Measurements from ENCODE around the gene USP30. TPM values are rescaled to one million over a fixed set of nuclear protein-coding genes. Genes with fewer than 3 reads are reported as not detected.

USP30 gene
- total RNA-seq, 2 donors from 2014 or later: 25.1 to 27.7 TPM

GRCh38 chr12:109085590-109085989, 33.2 kb downstream of the USP30 start:
- intact Hi-C loops (cut with DNase I): no loop called here
- TF ChIP-seq, protein P1, sequence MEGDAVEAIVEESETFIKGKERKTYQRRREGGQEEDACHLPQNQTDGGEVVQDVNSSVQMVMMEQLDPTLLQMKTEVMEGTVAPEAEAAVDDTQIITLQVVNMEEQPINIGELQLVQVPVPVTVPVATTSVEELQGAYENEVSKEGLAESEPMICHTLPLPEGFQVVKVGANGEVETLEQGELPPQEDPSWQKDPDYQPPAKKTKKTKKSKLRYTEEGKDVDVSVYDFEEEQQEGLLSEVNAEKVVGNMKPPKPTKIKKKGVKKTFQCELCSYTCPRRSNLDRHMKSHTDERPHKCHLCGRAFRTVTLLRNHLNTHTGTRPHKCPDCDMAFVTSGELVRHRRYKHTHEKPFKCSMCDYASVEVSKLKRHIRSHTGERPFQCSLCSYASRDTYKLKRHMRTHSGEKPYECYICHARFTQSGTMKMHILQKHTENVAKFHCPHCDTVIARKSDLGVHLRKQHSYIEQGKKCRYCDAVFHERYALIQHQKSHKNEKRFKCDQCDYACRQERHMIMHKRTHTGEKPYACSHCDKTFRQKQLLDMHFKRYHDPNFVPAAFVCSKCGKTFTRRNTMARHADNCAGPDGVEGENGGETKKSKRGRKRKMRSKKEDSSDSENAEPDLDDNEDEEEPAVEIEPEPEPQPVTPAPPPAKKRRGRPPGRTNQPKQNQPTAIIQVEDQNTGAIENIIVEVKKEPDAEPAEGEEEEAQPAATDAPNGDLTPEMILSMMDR (IDR thresholded peaks at IDR 0.05): no peak
- no peak for DNase-seq

DNA sequence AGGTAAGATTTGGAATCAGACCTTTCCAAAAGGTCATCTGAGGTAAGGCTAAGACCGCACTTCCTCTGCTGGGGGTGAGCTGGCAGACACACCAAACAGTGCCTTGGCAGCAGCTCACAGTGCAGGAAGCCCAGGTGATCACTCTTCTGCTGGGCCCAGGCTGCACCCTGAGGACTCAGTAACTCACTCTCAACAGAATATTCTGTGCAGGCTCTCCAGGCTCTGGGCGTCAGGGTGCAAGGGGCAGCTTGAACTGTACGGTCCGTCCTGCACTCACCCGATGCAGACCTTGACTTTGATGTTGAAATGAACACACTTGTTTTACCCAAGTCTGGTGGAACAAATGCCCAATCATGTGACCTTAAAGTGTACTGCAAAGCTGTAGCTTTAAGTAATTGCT, 34.9 kb downstream of the USP30 start:
- H3K27me3 ChIP-seq: no peaks in the 10 kb centered on the region
- TF ChIP-seq, protein P1 (IDR thresholded peaks at IDR 0.05): no peak
- H3K4me3 ChIP-seq: no peak overlapping the region
- H3K4me1 ChIP-seq: no peaks in the 10 kb centered on the region
- H3K36me3 ChIP-seq: peaks cover 8% of the 10 kb centered on the region
- H3K27ac ChIP-seq: no peak overlapping the region
- intact Hi-C loops (cut with DNase I): no loop called here
- DNase-seq: no peak
- H3K9me3 ChIP-seq: no peaks in the 10 kb centered on the region
- no peak overlapping the region for H3K9ac ChIP-seq (ENCODE audit: low read depth in 2 of 2, low read length in 2 of 2)

More at GRCh38 chr12:109085590-109085989, 33.2 kb downstream of the USP30 start:
- no peaks in the 10 kb centered on the region for H3K9me3 ChIP-seq
- no peaks in the 10 kb centered on the region for H3K27me3 ChIP-seq
- no peak overlapping the region for H3K9ac ChIP-seq (ENCODE audit: low read depth in 2 of 2, low read length in 2 of 2)
- H3K4me1 ChIP-seq: no peaks in the 10 kb centered on the region
- H3K27ac ChIP-seq: no peak overlapping the region
- peaks cover 8% of the 10 kb centered on the region for H3K36me3 ChIP-seq
- no peak overlapping the region for H3K4me3 ChIP-seq

GRCh38 chr12:109088818-109089217, 36.4 kb downstream of the USP30 start:
- no peak for DNase-seq
- TF ChIP-seq, protein P1 (IDR thresholded peaks at IDR 0.05): no peak
- no peak overlapping the region for H3K27ac ChIP-seq
- H3K27me3 ChIP-seq: no peaks in the 10 kb centered on the region
- no peak overlapping the region for H3K9ac ChIP-seq (ENCODE audit: low read depth in 2 of 2, low read length in 2 of 2)
- peaks cover 4% of the 10 kb centered on the region for H3K4me1 ChIP-seq
- H3K4me3 ChIP-seq: no peak overlapping the region
- H3K36me3 ChIP-seq: no peaks in the 10 kb centered on the region
- H3K9me3 ChIP-seq: no peaks in the 10 kb centered on the region
- intact Hi-C loops (cut with DNase I): no loop called here

GRCh38 chr12:109089683-109090082, 37.3 kb downstream of the USP30 start:
- peaks cover 4% of the 10 kb centered on the region for H3K4me1 ChIP-seq
- H3K36me3 ChIP-seq: no peaks in the 10 kb centered on the region
- H3K27ac ChIP-seq: no peak overlapping the region
- TF ChIP-seq, protein P1 (IDR thresholded peaks at IDR 0.05): no peak
- peak; percentile 15 for DNase-seq
- H3K9me3 ChIP-seq: no peaks in the 10 kb centered on the region
- intact Hi-C loops (cut with DNase I): loop anchor here (5.0 to 10.0 kb wide), 3 partner anchors 137 to 425 kb away; partner anchors contain the start of gene DAO
- H3K27me3 ChIP-seq: no peaks in the 10 kb centered on the region
- no peak overlapping the region for H3K9ac ChIP-seq (ENCODE audit: low read depth in 2 of 2, low read length in 2 of 2)
- H3K4me3 ChIP-seq: no peak overlapping the region

- no peaks in the 10 kb centered on the region for H3K27me3 ChIP-seq
- peak overlapping the region; percentile 23 for H3K27ac ChIP-seq
- TF ChIP-seq, protein P1 (IDR thresholded peaks at IDR 0.05): no peak
- H3K4me1 ChIP-seq: peaks cover 7% of the 10 kb centered on the region
- H3K36me3 ChIP-seq: no peaks in the 10 kb centered on the region
- no peaks in the 10 kb centered on the region for H3K9me3 ChIP-seq
- DNase-seq: peak; percentile 19
- H3K4me3 ChIP-seq: peak overlapping the region; percentile 39
- intact Hi-C loops (cut with DNase I): loop anchor here (5.0 to 10.0 kb wide), 3 partner anchors 140 to 428 kb away; partner anchors contain the start of gene DAO
- peak overlapping the region; percentile 56 to 70 for H3K9ac ChIP-seq (ENCODE audit: low read depth in 2 of 2, low read length in 2 of 2)
Measured at GRCh38 chr12:109092497-109093021, 40.2 kb downstream of the USP30 start.
